Measurements from ENCODE around the gene GPR119. TPM values are rescaled to one million over a fixed set of nuclear protein-coding genes. Genes with fewer than 3 reads are reported as not detected.

GPR119 gene
- total and polyA plus RNA-seq, 3 donors from 2014 or later: 0.50 to 0.55 TPM; not detected in 1

DNA sequence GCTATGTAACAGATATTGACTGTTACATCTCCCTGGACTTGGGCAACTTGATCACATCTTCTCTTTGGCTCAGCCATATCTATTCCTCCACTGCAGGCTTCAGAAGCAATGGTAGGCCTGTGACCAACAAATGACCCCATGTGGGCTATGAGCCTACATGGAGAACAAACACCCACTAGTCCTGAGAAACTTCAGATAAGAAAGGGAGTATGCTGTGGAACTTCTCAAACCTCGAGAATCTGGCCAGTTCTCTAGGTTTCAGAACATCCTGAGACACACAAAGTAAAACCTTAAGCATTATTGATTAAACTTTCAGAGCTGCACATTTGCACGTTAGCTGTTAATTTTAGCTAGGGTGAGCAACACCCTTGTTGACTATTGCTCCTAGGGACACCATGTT lies 32.6 kb upstream of the GPR119 start:
- H3K27me3 ChIP-seq: no peaks in the 10 kb centered on the region
- 40 to 45% methylated on average over 2 of the region's 2 CpGs for whole genome bisulfite sequencing, 2 donors
- no peak overlapping the region for H3K27ac ChIP-seq
- H3K4me3 ChIP-seq: no peak overlapping the region
- H3K9me3 ChIP-seq: no peaks in the 10 kb centered on the region
- no peak for DNase-seq
- no peak for TF ChIP-seq POLR2A (IDR thresholded peaks at IDR 0.05)
- TF ChIP-seq, protein P1, sequence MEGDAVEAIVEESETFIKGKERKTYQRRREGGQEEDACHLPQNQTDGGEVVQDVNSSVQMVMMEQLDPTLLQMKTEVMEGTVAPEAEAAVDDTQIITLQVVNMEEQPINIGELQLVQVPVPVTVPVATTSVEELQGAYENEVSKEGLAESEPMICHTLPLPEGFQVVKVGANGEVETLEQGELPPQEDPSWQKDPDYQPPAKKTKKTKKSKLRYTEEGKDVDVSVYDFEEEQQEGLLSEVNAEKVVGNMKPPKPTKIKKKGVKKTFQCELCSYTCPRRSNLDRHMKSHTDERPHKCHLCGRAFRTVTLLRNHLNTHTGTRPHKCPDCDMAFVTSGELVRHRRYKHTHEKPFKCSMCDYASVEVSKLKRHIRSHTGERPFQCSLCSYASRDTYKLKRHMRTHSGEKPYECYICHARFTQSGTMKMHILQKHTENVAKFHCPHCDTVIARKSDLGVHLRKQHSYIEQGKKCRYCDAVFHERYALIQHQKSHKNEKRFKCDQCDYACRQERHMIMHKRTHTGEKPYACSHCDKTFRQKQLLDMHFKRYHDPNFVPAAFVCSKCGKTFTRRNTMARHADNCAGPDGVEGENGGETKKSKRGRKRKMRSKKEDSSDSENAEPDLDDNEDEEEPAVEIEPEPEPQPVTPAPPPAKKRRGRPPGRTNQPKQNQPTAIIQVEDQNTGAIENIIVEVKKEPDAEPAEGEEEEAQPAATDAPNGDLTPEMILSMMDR (IDR thresholded peaks at IDR 0.05): no peak
- H3K36me3 ChIP-seq (ENCODE audit: low read depth, missing control alignments): no peaks in the 10 kb centered on the region
- intact Hi-C loops (cut with DNase I; ENCODE audit: low total_unique reads): no loop called here
- no peaks in the 10 kb centered on the region for H3K4me1 ChIP-seq

DNA sequence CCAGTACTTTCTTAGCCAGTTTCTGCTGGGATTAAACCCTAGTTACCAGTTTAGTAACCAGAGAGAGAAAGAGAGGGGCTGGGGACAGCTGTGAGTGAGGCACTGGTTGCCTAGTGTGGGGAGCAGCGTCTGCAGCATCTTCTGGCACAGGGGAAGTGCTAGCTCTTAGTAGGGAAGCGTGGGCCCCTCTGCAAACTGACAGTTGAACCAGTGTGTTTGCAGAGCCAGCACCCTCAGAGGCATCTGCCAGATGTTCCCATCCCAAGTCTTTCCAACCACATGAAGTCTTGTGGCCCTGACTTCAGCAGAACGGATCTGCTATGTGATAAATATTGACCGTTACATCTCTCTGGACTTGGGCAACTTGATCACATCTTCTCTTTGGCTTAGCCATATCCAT lies 31.3 kb upstream of the GPR119 start:
- TF ChIP-seq, protein P1 (IDR thresholded peaks at IDR 0.05): no peak
- no peak for TF ChIP-seq POLR2A (IDR thresholded peaks at IDR 0.05)
- H3K9me3 ChIP-seq: no peaks in the 10 kb centered on the region
- H3K27me3 ChIP-seq: no peaks in the 10 kb centered on the region
- WGBS, 2 donors: 94 to 100% methylated on average over 2 to 4 of the region's 4 CpGs
- intact Hi-C loops (cut with DNase I; ENCODE audit: low total_unique reads): no loop called here
- DNase-seq: no peak
- no peaks in the 10 kb centered on the region for H3K4me1 ChIP-seq
- no peak overlapping the region for H3K27ac ChIP-seq
- H3K36me3 ChIP-seq (ENCODE audit: low read depth, missing control alignments): no peaks in the 10 kb centered on the region
- no peak overlapping the region for H3K4me3 ChIP-seq

DNA sequence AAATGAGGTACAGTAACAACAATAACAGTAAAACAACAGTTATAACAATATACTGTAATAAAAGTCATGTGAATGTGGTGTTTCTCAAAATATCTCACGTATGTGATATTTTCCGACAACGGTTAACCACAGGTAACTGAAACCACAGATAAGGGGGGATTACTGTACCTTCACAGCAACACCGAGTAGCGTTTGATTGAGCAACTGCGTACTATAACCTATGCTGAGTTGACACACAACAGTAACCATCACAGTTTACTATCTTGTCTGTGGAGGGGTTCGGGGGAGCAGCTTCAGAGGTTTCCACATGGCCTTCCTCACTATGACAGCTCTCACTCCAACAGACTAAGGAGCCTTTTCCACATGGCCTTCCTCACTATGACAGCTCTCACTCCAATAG lies 29.7 kb upstream of the GPR119 start:
- Histone ChIP-seq H3K36me3 (ENCODE audit: low read depth, missing control alignments) (no peaks in the 10 kb centered on the region), H3K27ac (no peak overlapping the region), H3K4me3 (no peak overlapping the region), H3K9me3 (no peaks in the 10 kb centered on the region), H3K27me3 (no peaks in the 10 kb centered on the region), H3K4me1 (no peaks in the 10 kb centered on the region)
- intact Hi-C loops (cut with DNase I; ENCODE audit: low total_unique reads): no loop called here
- 84 to 93% methylated on average over 7 of the region's 7 CpGs for WGBS, 2 donors
- DNase-seq: no peak
- TF ChIP-seq POLR2A (IDR thresholded peaks at IDR 0.05): no peak
- TF ChIP-seq, protein P1 (IDR thresholded peaks at IDR 0.05): no peak

DNA sequence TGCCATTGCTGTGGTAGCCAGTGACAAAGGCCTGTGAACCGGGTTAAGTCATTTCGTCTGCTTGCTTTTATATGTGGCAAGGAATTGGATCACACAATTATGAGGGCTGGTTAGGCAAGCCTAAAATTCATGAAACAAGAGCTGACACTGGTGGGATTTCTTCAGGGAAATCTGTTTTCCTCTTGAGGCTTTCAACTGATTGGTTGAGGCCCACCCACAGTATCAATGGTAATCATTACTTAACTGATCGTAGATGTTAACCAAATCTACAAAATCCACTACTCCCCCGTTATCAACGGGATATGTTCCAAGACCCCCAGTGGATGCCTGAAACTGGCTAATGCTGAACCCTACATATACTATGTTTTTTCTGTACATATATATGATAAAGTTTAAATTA lies 29.3 kb upstream of the GPR119 start:
- H3K9me3 ChIP-seq: no peaks in the 10 kb centered on the region
- no peaks in the 10 kb centered on the region for H3K27me3 ChIP-seq
- no peak for DNase-seq
- TF ChIP-seq POLR2A (IDR thresholded peaks at IDR 0.05): no peak
- TF ChIP-seq, protein P1 (IDR thresholded peaks at IDR 0.05): no peak
- H3K27ac ChIP-seq: no peak overlapping the region
- H3K4me3 ChIP-seq: no peak overlapping the region
- no peaks in the 10 kb centered on the region for H3K4me1 ChIP-seq
- H3K36me3 ChIP-seq (ENCODE audit: low read depth, missing control alignments): no peaks in the 10 kb centered on the region
- intact Hi-C loops (cut with DNase I; ENCODE audit: low total_unique reads): no loop called here
- WGBS, 2 donors: 96 to 100% methylated on average over 4 to 5 of the region's 5 CpGs

DNA sequence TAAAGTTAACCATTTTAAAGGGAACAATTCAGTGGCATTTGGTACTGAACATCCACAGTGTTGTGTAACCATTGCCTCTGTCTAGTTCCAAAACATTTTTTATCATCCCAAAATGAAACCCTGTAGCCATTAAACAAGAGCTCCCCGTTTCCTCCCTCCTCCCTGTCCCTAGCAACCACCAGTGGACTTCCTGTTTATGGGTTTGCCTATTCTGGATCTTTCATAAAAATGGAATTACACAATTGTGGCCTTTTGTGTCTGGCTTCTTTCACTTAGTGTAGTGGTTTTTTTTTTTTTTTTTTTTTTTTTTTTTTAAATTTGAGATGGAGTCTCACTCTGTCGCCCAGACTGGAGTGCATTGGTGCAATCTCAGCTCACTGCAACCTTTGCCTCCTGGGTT lies 27.9 kb upstream of the GPR119 start:
- no peaks in the 10 kb centered on the region for H3K27me3 ChIP-seq
- H3K9me3 ChIP-seq: no peaks in the 10 kb centered on the region
- no peaks in the 10 kb centered on the region for H3K36me3 ChIP-seq (ENCODE audit: low read depth, missing control alignments)
- H3K27ac ChIP-seq: no peak overlapping the region
- WGBS, 2 donors: 71 to 75% methylated on average over 2 of the region's 2 CpGs
- H3K4me1 ChIP-seq: no peaks in the 10 kb centered on the region
- no peak for DNase-seq
- no peak overlapping the region for H3K4me3 ChIP-seq
- TF ChIP-seq POLR2A (IDR thresholded peaks at IDR 0.05): no peak
- TF ChIP-seq, protein P1 (IDR thresholded peaks at IDR 0.05): no peak
- intact Hi-C loops (cut with DNase I; ENCODE audit: low total_unique reads): no loop called here

All from testis (tissue), 3 donors.